K562 (cell line): ENCODE measurements around the gene TTC19. TPM values are rescaled to one million over a fixed set of nuclear protein-coding genes. Genes with fewer than 3 reads are reported as not detected.

Source experiments
- HDAC8 ChIP-seq: fragments of 450-650 bp; IDR thresholded peaks from 2 replicates; pipeline ENCODE4 v1.6.1; 2016; ENCODE audit warnings: mild to moderate bottlenecking, missing genetic modification characterization, moderate library complexity, missing compliant biosample characterization
- NCOA2 ChIP-seq, 2 experiments: fragments of 450-650 bp; IDR thresholded peaks; 2 replicates each; pipeline ENCODE4 v1.6.1; 2018; ENCODE audit warnings: mild to moderate bottlenecking in 2 of 2, moderate library complexity in 1 of 2; ENCODE audit not compliant: partially characterized antibody in 2 of 2
- POLR2G ChIP-seq: fragments of 200-400 bp; formaldehyde crosslinking; IDR thresholded peaks from 2 replicates; pipeline ENCODE4 v1.6.1; 2017; ENCODE audit warnings: low read depth, mild to moderate bottlenecking, antibody characterized with exemption, low read length, moderate library complexity
- PPARD ChIP-seq: fragments of 250-450 bp; sonication (Bioruptor Pico); IDR thresholded peaks from 2 replicates; pipeline ENCODE4 v1.8.0; 2022; ENCODE audit warnings: inconsistent platforms, mild to moderate bottlenecking, moderate library complexity
- SIX5 ChIP-seq, 2 experiments: IDR thresholded peaks; 2 replicates each; pipeline ENCODE4 v1.6.1; 2011; ENCODE audit warnings: low read length in 2 of 2, borderline replicate concordance in 1 of 2, low read depth in 1 of 2, mild to moderate bottlenecking in 1 of 2, moderate library complexity in 1 of 2; ENCODE audit not compliant: insufficient read depth in 1 of 2
- SMAD2 ChIP-seq: fragments of 150-350 bp; IDR thresholded peaks from 2 replicates; pipeline ENCODE4 v1.6.1; 2014; ENCODE audit warnings: low read depth, mild to moderate bottlenecking, low read length
- SMAD3 ChIP-seq: fragments of 450-650 bp; formaldehyde crosslinking; conservative IDR thresholded peaks from 2 replicates; pipeline ENCODE4 v1.4.0; 2020; ENCODE audit warnings: mild to moderate bottlenecking
- SRSF9 ChIP-seq: fragments of 200-400 bp; formaldehyde crosslinking; IDR thresholded peaks from 2 replicates; pipeline ENCODE4 v1.6.1; 2017; ENCODE audit warnings: low read depth, low read length, borderline replicate concordance
- ZNF24 ChIP-seq: fragments of 450-650 bp; IDR thresholded peaks from 2 replicates; pipeline ENCODE4 v1.6.1; 2016
- ZNF282 ChIP-seq: sonication (generic); formaldehyde crosslinking; IDR thresholded peaks from 2 replicates; pipeline ENCODE4 v1.8.1; 2023; ENCODE audit warnings: missing genetic modification reagents
- ZNF551 ChIP-seq: fragments of 250-450 bp; sonication (Bioruptor Pico); IDR thresholded peaks from 2 replicates; pipeline ENCODE4 v1.5.0; 2021; ENCODE audit warnings: mild to moderate bottlenecking, moderate library complexity
- polyA plus RNA-seq, 8 experiments: library from polyadenylated mRNA; depleted of rRNA in 4 of 8; stranded (reverse) in 5 of 8; unstranded in 3 of 8; fragments of >200 nt; fragmentation: Nextera tagmentation in 2 of 8; fragmentation: Illumina TruSeq in 1 of 8; extraction: Ambion mirVana in 2 of 8; extraction: Trizol in 1 of 8; gene quantifications; 2 replicates each; pipeline versions ENCODE4 v1.2.1 to v1.2.3, GENCODE V29; 2011 to 2014; ENCODE audit warnings: inconsistent platforms in 1 of 8, missing spikeins in 1 of 8
- total RNA-seq, 7 experiments: library from RNA; depleted of rRNA in 6 of 7; stranded (reverse); fragments of >200 nt in 6 of 7; fragmentation: Illumina TruSeq in 2 of 7; extraction: Trizol in 2 of 7; gene quantifications; 2 replicates each; pipeline versions ENCODE4 v1.2.1 to v1.2.3, GENCODE V29; 2011 to 2021; ENCODE audit warnings: low replicate concordance in 1 of 7
- TF ChIP-seq, protein P1 (sequence below): fragments of 450-650 bp; IDR thresholded peaks from 2 replicates; pipeline ENCODE4 v1.6.1; 2016; ENCODE audit warnings: missing biosample characterization, missing genetic modification characterization
- TF ChIP-seq, protein P2 (sequence below), 2 experiments: fragments of 450-650 bp in 1 of 2; sonication (generic) in 1 of 2; formaldehyde crosslinking in 1 of 2; IDR thresholded peaks; 2 replicates each; pipeline versions ENCODE4 v1.7.1 to v1.9.0; 2016 to 2022; ENCODE audit warnings: inconsistent platforms in 1 of 2, mild to moderate bottlenecking in 1 of 2, missing genetic modification reagents in 1 of 2
- TF ChIP-seq, protein P3 (sequence below): fragments of 450-650 bp; IDR thresholded peaks from 2 replicates; pipeline ENCODE4 v1.6.1; 2017; ENCODE audit warnings: antibody characterized with exemption
- TF ChIP-seq, protein P4 (sequence below): fragments of 250-450 bp; sonication (Bioruptor Pico); IDR thresholded peaks from 2 replicates; pipeline ENCODE4 v1.8.0; 2022; ENCODE audit warnings: moderate library complexity, mild to moderate bottlenecking, inconsistent platforms

The TTC19 gene
- total and polyA plus RNA-seq, 9 of the 15 experiments (the other 6 are each of a cell fraction or from before 2014, with no cell fraction given), result 8.1 to 60.8 (median 25.3) TPM

DNA sequence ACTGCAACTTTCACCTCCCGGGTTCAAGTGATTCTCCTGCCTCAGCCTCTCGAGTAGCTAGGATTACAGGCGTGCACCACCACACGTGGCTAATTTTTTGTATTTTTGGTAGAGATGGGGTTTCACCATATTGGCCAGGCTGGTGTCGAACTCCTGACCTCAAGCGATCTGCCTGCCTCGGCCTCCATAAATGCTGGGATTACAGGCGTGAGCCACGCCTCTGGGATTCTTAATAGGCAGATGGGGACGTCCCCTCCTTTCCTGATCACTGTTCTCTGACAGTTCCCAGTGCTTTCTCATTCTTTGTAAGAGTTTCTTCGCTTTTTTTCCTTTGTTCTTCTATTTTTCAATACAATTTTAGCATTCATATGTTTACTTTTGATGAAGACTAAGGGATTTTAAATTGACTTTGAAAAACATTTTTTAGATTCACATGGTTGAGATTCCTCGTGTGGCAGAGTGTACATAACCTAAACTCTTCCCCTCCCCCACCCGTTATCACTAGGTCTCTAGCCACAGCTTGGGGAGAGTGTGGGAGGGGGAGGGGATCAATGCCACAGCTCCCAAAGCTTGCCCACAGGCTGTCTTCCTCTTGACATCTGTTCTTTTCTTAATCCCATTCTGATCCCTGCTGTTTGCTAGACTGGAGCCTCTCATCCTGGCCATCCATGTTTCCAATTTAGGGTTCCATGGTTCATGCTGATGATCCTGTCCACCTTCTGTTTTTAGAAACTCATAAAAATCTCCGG, 43.7 kb upstream of the TTC19 start (continued):
- TF ChIP-seq, protein P1, sequence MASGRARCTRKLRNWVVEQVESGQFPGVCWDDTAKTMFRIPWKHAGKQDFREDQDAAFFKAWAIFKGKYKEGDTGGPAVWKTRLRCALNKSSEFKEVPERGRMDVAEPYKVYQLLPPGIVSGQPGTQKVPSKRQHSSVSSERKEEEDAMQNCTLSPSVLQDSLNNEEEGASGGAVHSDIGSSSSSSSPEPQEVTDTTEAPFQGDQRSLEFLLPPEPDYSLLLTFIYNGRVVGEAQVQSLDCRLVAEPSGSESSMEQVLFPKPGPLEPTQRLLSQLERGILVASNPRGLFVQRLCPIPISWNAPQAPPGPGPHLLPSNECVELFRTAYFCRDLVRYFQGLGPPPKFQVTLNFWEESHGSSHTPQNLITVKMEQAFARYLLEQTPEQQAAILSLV, result no peak
- no peak for TF ChIP-seq SRSF9
- no peak for TF ChIP-seq POLR2G
- no peak for TF ChIP-seq NCOA2 (IDR thresholded peaks at IDR 0.05; ENCODE audit: partially characterized antibody in 2 of 2)
- no peak for TF ChIP-seq SMAD3
- TF ChIP-seq SIX5 (IDR thresholded peaks at IDR 0.05; ENCODE audit: borderline replicate concordance in 1 of 2, insufficient read depth in 1 of 2, low read depth in 1 of 2, low read length in 2 of 2), result no peak
- TF ChIP-seq, protein P2, sequence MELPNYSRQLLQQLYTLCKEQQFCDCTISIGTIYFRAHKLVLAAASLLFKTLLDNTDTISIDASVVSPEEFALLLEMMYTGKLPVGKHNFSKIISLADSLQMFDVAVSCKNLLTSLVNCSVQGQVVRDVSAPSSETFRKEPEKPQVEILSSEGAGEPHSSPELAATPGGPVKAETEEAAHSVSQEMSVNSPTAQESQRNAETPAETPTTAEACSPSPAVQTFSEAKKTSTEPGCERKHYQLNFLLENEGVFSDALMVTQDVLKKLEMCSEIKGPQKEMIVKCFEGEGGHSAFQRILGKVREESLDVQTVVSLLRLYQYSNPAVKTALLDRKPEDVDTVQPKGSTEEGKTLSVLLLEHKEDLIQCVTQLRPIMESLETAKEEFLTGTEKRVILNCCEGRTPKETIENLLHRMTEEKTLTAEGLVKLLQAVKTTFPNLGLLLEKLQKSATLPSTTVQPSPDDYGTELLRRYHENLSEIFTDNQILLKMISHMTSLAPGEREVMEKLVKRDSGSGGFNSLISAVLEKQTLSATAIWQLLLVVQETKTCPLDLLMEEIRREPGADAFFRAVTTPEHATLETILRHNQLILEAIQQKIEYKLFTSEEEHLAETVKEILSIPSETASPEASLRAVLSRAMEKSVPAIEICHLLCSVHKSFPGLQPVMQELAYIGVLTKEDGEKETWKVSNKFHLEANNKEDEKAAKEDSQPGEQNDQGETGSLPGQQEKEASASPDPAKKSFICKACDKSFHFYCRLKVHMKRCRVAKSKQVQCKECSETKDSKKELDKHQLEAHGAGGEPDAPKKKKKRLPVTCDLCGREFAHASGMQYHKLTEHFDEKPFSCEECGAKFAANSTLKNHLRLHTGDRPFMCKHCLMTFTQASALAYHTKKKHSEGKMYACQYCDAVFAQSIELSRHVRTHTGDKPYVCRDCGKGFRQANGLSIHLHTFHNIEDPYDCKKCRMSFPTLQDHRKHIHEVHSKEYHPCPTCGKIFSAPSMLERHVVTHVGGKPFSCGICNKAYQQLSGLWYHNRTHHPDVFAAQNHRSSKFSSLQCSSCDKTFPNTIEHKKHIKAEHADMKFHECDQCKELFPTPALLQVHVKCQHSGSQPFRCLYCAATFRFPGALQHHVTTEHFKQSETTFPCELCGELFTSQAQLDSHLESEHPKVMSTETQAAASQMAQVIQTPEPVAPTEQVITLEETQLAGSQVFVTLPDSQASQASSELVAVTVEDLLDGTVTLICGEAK (IDR thresholded peaks at IDR 0.05), result no peak
- TF ChIP-seq, protein P2 (CRISPR knock-in tag; IDR thresholded peaks at IDR 0.05), result no peak
- TF ChIP-seq ZNF282 (CRISPR knock-in tag), result no peak
- TF ChIP-seq, protein P3, sequence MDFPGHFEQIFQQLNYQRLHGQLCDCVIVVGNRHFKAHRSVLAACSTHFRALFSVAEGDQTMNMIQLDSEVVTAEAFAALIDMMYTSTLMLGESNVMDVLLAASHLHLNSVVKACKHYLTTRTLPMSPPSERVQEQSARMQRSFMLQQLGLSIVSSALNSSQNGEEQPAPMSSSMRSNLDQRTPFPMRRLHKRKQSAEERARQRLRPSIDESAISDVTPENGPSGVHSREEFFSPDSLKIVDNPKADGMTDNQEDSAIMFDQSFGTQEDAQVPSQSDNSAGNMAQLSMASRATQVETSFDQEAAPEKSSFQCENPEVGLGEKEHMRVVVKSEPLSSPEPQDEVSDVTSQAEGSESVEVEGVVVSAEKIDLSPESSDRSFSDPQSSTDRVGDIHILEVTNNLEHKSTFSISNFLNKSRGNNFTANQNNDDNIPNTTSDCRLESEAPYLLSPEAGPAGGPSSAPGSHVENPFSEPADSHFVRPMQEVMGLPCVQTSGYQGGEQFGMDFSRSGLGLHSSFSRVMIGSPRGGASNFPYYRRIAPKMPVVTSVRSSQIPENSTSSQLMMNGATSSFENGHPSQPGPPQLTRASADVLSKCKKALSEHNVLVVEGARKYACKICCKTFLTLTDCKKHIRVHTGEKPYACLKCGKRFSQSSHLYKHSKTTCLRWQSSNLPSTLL, result no peak
- no peak for TF ChIP-seq PPARD (CRISPR knock-in tag)
- TF ChIP-seq ZNF24, result no peak
- TF ChIP-seq, protein P4, sequence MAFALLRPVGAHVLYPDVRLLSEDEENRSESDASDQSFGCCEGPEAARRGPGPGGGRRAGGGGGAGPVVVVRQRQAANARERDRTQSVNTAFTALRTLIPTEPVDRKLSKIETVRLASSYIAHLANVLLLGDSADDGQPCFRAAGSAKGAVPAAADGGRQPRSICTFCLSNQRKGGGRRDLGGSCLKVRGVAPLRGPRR, result no peak
- no peak for TF ChIP-seq SMAD2
- TF ChIP-seq HDAC8, result no peak
- no peak for TF ChIP-seq ZNF551 (CRISPR knock-in tag)
